ENCODE measurements around the gene ACTL8. TPM values are rescaled to one million over a fixed set of nuclear protein-coding genes. Genes with fewer than 3 reads are reported as not detected.

The ACTL8 gene
- total and polyA plus RNA-seq, 5 donors = not detected

GRCh38 chr1:17846341-17846740, 91.2 kb downstream of the ACTL8 start:
- intact Hi-C loops (cut with DNase I) = no loop called here
- H3K4me3 ChIP-seq (ENCODE audit: low read length) = no peak overlapping the region

GRCh38 chr1:17847111-17847510, 92.0 kb downstream of the ACTL8 start:
- intact Hi-C loops (cut with DNase I) = no loop called here
- Histone ChIP-seq H3K27ac (ENCODE audit: low read length) (no peak overlapping the region), H3K4me3 (ENCODE audit: low read length) (no peak overlapping the region), H3K9me3 (ENCODE audit: control insufficient read depth, low read length) (no peaks in the 10 kb centered on the region), H3K4me1 (ENCODE audit: control insufficient read depth, insufficient read depth, low read length) (no peaks in the 10 kb centered on the region), H3K27me3 (ENCODE audit: control insufficient read depth, insufficient read depth) (no peaks in the 10 kb centered on the region)
- DNase-seq = no peak
- WGBS = 67% methylated on average over 3 of the region's 3 CpGs
- no peak for ATAC-seq

More at GRCh38 chr1:17846341-17846740, 91.2 kb downstream of the ACTL8 start:
- no peak overlapping the region for H3K27ac ChIP-seq (ENCODE audit: low read length)
- DNase-seq (no peak), ATAC-seq (no peak)
- H3K9me3 ChIP-seq (ENCODE audit: control insufficient read depth, low read length) = no peaks in the 10 kb centered on the region
- no peaks in the 10 kb centered on the region for H3K27me3 ChIP-seq (ENCODE audit: control insufficient read depth, insufficient read depth)
- 45% methylated on average over 3 of the region's 3 CpGs for WGBS
- no peaks in the 10 kb centered on the region for H3K4me1 ChIP-seq (ENCODE audit: control insufficient read depth, insufficient read depth, low read length)

- intact Hi-C loops (cut with DNase I) = no loop called here
- H3K4me3 ChIP-seq (ENCODE audit: low read length) = no peak overlapping the region
- H3K27me3 ChIP-seq (ENCODE audit: control insufficient read depth, insufficient read depth) = no peaks in the 10 kb centered on the region
- H3K27ac ChIP-seq (ENCODE audit: low read length) = no peak overlapping the region
- no peak for ATAC-seq
- WGBS = 71% methylated on average over 3 of the region's 3 CpGs
- no peaks in the 10 kb centered on the region for H3K9me3 ChIP-seq (ENCODE audit: control insufficient read depth, low read length)
- no peak for DNase-seq
- no peaks in the 10 kb centered on the region for H3K4me1 ChIP-seq (ENCODE audit: control insufficient read depth, insufficient read depth, low read length)
Measured at GRCh38 chr1:17849216-17849615, 94.1 kb downstream of the ACTL8 start.

- Histone ChIP-seq H3K9me3 (ENCODE audit: control insufficient read depth, low read length) (no peaks in the 10 kb centered on the region), H3K4me3 (ENCODE audit: low read length) (no peak overlapping the region), H3K27me3 (ENCODE audit: control insufficient read depth, insufficient read depth) (no peaks in the 10 kb centered on the region), H3K27ac (ENCODE audit: low read length) (no peak overlapping the region), H3K4me1 (ENCODE audit: control insufficient read depth, insufficient read depth, low read length) (no peaks in the 10 kb centered on the region)
- 68% methylated on average over 8 of the region's 8 CpGs for WGBS
- no peak for ATAC-seq
- no peak for DNase-seq
- intact Hi-C loops (cut with DNase I) = no loop called here
Measured at GRCh38 chr1:17851056-17851455, 95.9 kb downstream of the ACTL8 start.

GRCh38 chr1:17852383-17852782, 97.2 kb downstream of the ACTL8 start:
- H3K27me3 ChIP-seq (ENCODE audit: control insufficient read depth, insufficient read depth) = no peaks in the 10 kb centered on the region
- intact Hi-C loops (cut with DNase I) = no loop called here
- WGBS = 69% methylated on average over 5 of the region's 5 CpGs
- no peak overlapping the region for H3K27ac ChIP-seq (ENCODE audit: low read length)
- H3K9me3 ChIP-seq (ENCODE audit: control insufficient read depth, low read length) = no peaks in the 10 kb centered on the region
- DNase-seq = no peak
- H3K4me1 ChIP-seq (ENCODE audit: control insufficient read depth, insufficient read depth, low read length) = no peaks in the 10 kb centered on the region
- no peak for ATAC-seq
- H3K4me3 ChIP-seq (ENCODE audit: low read length) = no peak overlapping the region

GRCh38 chr1:17853241-17853935, 98.3 kb downstream of the ACTL8 start:
- ATAC-seq = no peak
- WGBS = 75% methylated on average over 11 of the region's 11 CpGs

GRCh38 chr1:17856496-17857108, 101.5 kb downstream of the ACTL8 start:
- Histone ChIP-seq H3K4me3 (ENCODE audit: low read length) (no peak overlapping the region), H3K27ac (ENCODE audit: low read length) (no peak overlapping the region), H3K27me3 (ENCODE audit: control insufficient read depth, insufficient read depth) (no peaks in the 10 kb centered on the region), H3K4me1 (ENCODE audit: control insufficient read depth, insufficient read depth, low read length) (no peaks in the 10 kb centered on the region), H3K9me3 (ENCODE audit: control insufficient read depth, low read length) (no peaks in the 10 kb centered on the region)
- WGBS = 77% methylated on average over 7 of the region's 7 CpGs
- ATAC-seq (no peak), DNase-seq (no peak)
- intact Hi-C loops (cut with DNase I) = no loop called here

More at GRCh38 chr1:17853241-17853935, 98.3 kb downstream of the ACTL8 start:
- no peaks in the 10 kb centered on the region for H3K27me3 ChIP-seq (ENCODE audit: control insufficient read depth, insufficient read depth)
- H3K4me1 ChIP-seq (ENCODE audit: control insufficient read depth, insufficient read depth, low read length) = no peaks in the 10 kb centered on the region
- no peaks in the 10 kb centered on the region for H3K9me3 ChIP-seq (ENCODE audit: control insufficient read depth, low read length)
- no peak for DNase-seq
- intact Hi-C loops (cut with DNase I) = no loop called here
- no peak overlapping the region for H3K4me3 ChIP-seq (ENCODE audit: low read length)
- H3K27ac ChIP-seq (ENCODE audit: low read length) = no peak overlapping the region

- WGBS = 78% methylated on average over 4 of the region's 4 CpGs
- no peaks in the 10 kb centered on the region for H3K27me3 ChIP-seq (ENCODE audit: control insufficient read depth, insufficient read depth)
- H3K9me3 ChIP-seq (ENCODE audit: control insufficient read depth, low read length) = no peaks in the 10 kb centered on the region
- intact Hi-C loops (cut with DNase I) = no loop called here
- DNase-seq (no peak), ATAC-seq (no peak)
- H3K4me3 ChIP-seq (ENCODE audit: low read length) = no peak overlapping the region
- H3K27ac ChIP-seq (ENCODE audit: low read length) = no peak overlapping the region
- H3K4me1 ChIP-seq (ENCODE audit: control insufficient read depth, insufficient read depth, low read length) = no peaks in the 10 kb centered on the region
Measured at GRCh38 chr1:17857109-17857499, 102.0 kb downstream of the ACTL8 start.

- Histone ChIP-seq H3K27me3 (ENCODE audit: control insufficient read depth, insufficient read depth) (no peaks in the 10 kb centered on the region), H3K9me3 (ENCODE audit: control insufficient read depth, low read length) (no peaks in the 10 kb centered on the region), H3K4me1 (ENCODE audit: control insufficient read depth, insufficient read depth, low read length) (no peaks in the 10 kb centered on the region), H3K27ac (ENCODE audit: low read length) (no peak overlapping the region), H3K4me3 (ENCODE audit: low read length) (no peak overlapping the region)
- DNase-seq = no peak
- intact Hi-C loops (cut with DNase I) = no loop called here
- ATAC-seq = no peak
- WGBS = 42% methylated on average over 5 of the region's 5 CpGs
Measured at GRCh38 chr1:17857996-17858395, 102.9 kb downstream of the ACTL8 start.

GRCh38 chr1:17860812-17861211, 105.7 kb downstream of the ACTL8 start:
- WGBS = 78% methylated on average over 1 of the region's 1 CpG

GRCh38 chr1:17861685-17862084, 106.6 kb downstream of the ACTL8 start:
- Histone ChIP-seq H3K4me3 (ENCODE audit: low read length) (no peak overlapping the region), H3K27ac (ENCODE audit: low read length) (no peak overlapping the region), H3K27me3 (ENCODE audit: control insufficient read depth, insufficient read depth) (no peaks in the 10 kb centered on the region), H3K9me3 (ENCODE audit: control insufficient read depth, low read length) (no peaks in the 10 kb centered on the region), H3K4me1 (ENCODE audit: control insufficient read depth, insufficient read depth, low read length) (no peaks in the 10 kb centered on the region)
- intact Hi-C loops (cut with DNase I) = no loop called here
- 24% methylated on average over 3 of the region's 3 CpGs for WGBS
- ATAC-seq (no peak), DNase-seq (no peak)

More at GRCh38 chr1:17860812-17861211, 105.7 kb downstream of the ACTL8 start:
- Histone ChIP-seq H3K27me3 (ENCODE audit: control insufficient read depth, insufficient read depth) (no peaks in the 10 kb centered on the region), H3K27ac (ENCODE audit: low read length) (no peak overlapping the region), H3K4me1 (ENCODE audit: control insufficient read depth, insufficient read depth, low read length) (no peaks in the 10 kb centered on the region), H3K4me3 (ENCODE audit: low read length) (no peak overlapping the region), H3K9me3 (ENCODE audit: control insufficient read depth, low read length) (no peaks in the 10 kb centered on the region)
- intact Hi-C loops (cut with DNase I) = no loop called here
- ATAC-seq (no peak), DNase-seq (no peak)

Measured in right cardiac atrium (tissue), 5 donors.